Activated T-cell treated with anti-CD3 and anti-CD28 coated beads for 48 hours (primary cell): Measurements from ENCODE around the gene GLIS1.

Experiments used
- DNase-seq: peaks from one replicate; pipeline ENCODE4 v3.0.0-alpha.2; 2020; ENCODE audit warnings: low read depth

Gene GLIS1

GRCh38 chr1:53593758-53594380 is 145.1 kb downstream of the GLIS1 start:
- DNase-seq = no peak

- DNase-seq = no peak
Measured at GRCh38 chr1:53592985-53593757, 145.8 kb downstream of the GLIS1 start.

DNA sequence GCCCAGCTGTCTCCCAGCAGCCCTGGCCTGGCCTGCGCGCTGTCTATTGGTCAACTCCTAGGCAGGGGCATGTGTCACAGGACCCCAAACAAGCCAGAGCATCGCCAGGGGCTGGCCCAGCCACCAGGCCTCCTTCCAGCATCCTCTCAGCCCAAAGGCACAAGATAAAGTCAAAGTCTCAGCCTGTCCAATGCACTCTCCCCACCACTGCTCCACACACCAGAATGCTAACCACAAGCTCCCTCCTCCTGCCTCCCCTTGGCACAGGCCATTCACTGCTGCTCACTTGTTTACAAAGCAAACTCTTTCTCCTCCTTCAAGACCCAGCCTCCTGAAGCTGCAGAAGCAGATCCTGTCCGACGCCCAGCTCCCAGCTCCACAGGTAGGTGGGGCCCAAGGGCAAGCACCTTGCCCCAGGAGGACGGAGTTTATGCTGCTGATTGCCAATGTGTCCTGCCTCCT is 146.4 kb downstream of the GLIS1 start:
- no peak for DNase-seq

- DNase-seq = no peak
Measured at GRCh38 chr1:53591924-53592323, 147.0 kb downstream of the GLIS1 start.

GRCh38 chr1:53590531-53591515 is 148.1 kb downstream of the GLIS1 start:
- no peak for DNase-seq

GRCh38 chr1:53590104-53590503 is 148.9 kb downstream of the GLIS1 start:
- no peak for DNase-seq

DNA sequence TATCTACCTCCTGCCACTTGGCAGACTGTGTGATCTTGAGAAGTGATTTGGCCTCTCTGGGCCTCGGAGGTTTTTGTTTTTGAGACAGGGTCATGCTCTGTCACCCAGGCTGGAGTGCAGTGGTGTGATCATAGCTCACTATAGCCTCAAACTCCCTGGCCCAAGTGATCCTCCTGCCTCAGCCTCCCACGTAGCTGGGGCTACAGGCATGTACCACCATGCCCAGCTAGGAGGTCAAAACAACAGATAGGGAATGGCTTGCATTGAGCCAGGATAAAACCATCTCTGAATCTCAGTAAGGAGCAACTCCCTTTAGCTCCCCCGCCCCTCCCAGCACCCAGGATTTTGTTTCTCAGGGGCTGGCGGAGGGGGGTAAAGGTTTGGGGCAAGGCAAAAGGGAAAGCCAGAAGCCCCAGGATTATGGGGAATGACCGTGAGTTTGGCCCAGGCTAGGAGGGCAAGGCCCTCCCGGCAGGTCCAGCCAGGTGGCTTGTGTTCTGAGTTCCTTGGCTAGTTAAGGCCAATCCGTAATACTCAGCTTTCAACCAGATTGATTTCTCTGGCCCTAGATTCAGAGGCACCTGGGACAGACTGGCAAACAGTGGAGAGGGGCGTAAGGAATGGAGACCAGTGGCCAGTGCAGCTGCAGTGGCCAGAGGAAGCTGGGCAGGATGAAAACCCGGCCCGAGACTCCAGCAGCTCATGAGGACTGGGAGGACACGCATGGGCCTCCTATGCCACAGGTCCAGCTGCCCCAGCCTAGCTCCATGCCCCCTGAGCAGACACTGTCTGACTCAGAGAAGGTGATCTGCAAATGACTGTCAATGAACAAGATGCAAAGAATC is 149.7 kb downstream of the GLIS1 start:
- DNase-seq = no peak

GRCh38 chr1:53588053-53588779 is 150.7 kb downstream of the GLIS1 start:
- no peak for DNase-seq

DNA sequence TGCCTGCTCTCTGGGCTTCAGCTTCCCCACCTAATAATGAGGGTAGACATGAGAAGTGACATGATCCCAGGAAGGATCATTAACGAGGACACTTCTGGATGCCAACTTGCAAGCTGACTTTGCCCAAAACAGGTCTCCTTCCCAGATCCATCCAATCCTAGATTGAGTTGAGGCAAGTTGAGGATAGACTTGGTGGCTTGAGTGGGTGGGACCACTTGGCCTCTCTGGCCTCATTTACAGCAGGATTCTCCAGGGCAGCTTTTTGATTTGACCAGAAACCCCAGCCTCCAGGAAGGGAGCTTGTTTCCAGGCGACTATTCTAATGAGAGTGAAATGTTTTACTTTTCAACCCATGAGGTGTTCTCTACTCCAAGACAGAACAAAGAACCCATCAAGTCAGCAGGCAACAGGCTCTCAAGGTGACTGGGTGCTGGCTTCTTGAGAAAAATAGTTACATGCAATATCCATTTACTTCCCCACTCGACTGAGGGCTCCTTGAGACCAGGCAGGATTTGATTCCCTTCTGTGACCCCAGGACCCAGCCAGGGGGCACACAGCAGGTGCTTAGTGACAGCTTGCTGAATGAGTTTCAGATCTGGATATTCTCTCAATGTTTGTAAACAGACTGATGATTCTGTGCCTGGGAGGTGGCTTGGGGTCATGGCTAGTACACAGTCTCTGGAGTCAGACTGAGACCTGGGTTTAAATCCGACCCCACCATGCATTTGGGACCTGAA is 151.5 kb downstream of the GLIS1 start:
- DNase-seq = no peak

GRCh38 chr1:53586765-53587164 is 152.2 kb downstream of the GLIS1 start:
- DNase-seq = no peak

GRCh38 chr1:53585565-53585964 is 153.4 kb downstream of the GLIS1 start:
- DNase-seq = no peak

- DNase-seq = no peak
Measured at GRCh38 chr1:53585129-53585528, 153.8 kb downstream of the GLIS1 start.

- DNase-seq = no peak
Measured at GRCh38 chr1:53584777-53585107, 154.2 kb downstream of the GLIS1 start.

- no peak for DNase-seq
Measured at GRCh38 chr1:53583868-53584776, 154.8 kb downstream of the GLIS1 start.

- DNase-seq = no peak
Measured at GRCh38 chr1:53583021-53583867, 155.7 kb downstream of the GLIS1 start.

GRCh38 chr1:53582211-53583020 is 156.5 kb downstream of the GLIS1 start:
- DNase-seq = no peak

DNA sequence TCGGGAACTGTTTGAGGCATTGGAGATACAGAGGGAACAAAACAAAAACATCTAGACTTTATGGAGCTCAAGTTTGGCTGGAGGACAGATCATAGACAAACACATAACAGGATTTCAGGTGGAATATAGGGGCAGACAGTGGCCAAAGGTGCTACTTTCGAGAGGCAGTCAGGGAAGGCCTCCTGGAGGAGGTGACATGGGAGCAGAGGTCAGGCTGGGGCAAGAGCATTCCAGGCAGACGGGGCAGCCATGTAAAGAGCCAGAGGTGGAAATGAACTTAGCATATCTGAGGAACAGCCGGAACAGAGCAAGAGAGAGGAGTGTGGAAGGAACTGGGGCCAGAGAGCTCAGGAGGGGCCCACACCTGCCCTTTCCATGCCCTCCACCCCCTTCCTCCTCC is 157.5 kb downstream of the GLIS1 start:
- DNase-seq = no peak
